NT2/D1 (cell line): ENCODE data around the gene INTS7.

ENCODE experiments used
- SUZ12 ChIP-seq: IDR thresholded peaks from 2 replicates; pipeline ENCODE4 v1.6.1; 2011; ENCODE audit not compliant: insufficient read length, insufficient read depth; ENCODE audit errors: extremely low read depth
- YY1 ChIP-seq: IDR thresholded peaks from 2 replicates; pipeline ENCODE4 v1.6.1; 2011; ENCODE audit not compliant: insufficient read length, insufficient read depth
- ZNF274 ChIP-seq: IDR thresholded peaks from 2 replicates; pipeline ENCODE4 v1.6.1; 2011; ENCODE audit warnings: mild to moderate bottlenecking, low read depth, low read length

- TF ChIP-seq SUZ12 (no peak), YY1 (no peak), ZNF274 (no peak)
Measured at GRCh38 chr1:211965108-211965805, 70.1 kb downstream of the INTS7 start.
